Caki2 (cell line): ENCODE data around the gene TXNDC11. TPM values are rescaled to one million over a fixed set of nuclear protein-coding genes. Genes with fewer than 3 reads are reported as not detected.

ENCODE experiments used
- DNase-seq: peaks from one replicate; pipeline ENCODE4 v3.0.0-alpha.2; 2015; ENCODE audit warnings: low read depth
- in situ Hi-C: cut with HindIII; loops from 2 replicates; pipeline ENCODE4 v1.10.0; 2016; ENCODE audit warnings: low sequenced_read_pairs, low pct_unique_long_range_greater_than_20kb, mixed read lengths
- total RNA-seq: library from RNA; depleted of rRNA; stranded (reverse); fragments of >200 nt; shearing (Covaris generic); gene quantifications from 2 replicates; pipeline ENCODE4 v1.2.3, GENCODE V29; 2014; ENCODE audit warnings: low replicate concordance

Gene TXNDC11
- total RNA-seq, 1 experiment from 2014 or later, result 48.9 TPM

GRCh38 chr16:11650641-11651591 lies 91.7 kb downstream of the TXNDC11 start:
- DNase-seq, result no peak
- in situ Hi-C loops, result no loop called here

- in situ Hi-C loops, result no loop called here
- DNase-seq, result no peak
These were observed 93.4 kb downstream of the TXNDC11 start for GRCh38 chr16:11649276-11649675.

GRCh38 chr16:11642765-11643116 lies 99.9 kb downstream of the TXNDC11 start:
- in situ Hi-C loops, result no loop called here
- no peak for DNase-seq

GRCh38 chr16:11640987-11641817 lies 101.5 kb downstream of the TXNDC11 start:
- DNase-seq, result peak; percentile 81
- in situ Hi-C loops, result no loop called here

GRCh38 chr16:11639925-11640899 lies 102.4 kb downstream of the TXNDC11 start:
- in situ Hi-C loops, result no loop called here
- peak; percentile 99 for DNase-seq

GRCh38 chr16:11639008-11639562 lies 103.6 kb downstream of the TXNDC11 start:
- in situ Hi-C loops, result no loop called here

GRCh38 chr16:11638140-11638539 lies 104.5 kb downstream of the TXNDC11 start:
- no peak for DNase-seq
- in situ Hi-C loops, result no loop called here

More at GRCh38 chr16:11639008-11639562, 103.6 kb downstream of the TXNDC11 start:
- no peak for DNase-seq

- in situ Hi-C loops, result no loop called here
- DNase-seq, result no peak
These were observed 105.3 kb downstream of the TXNDC11 start for GRCh38 chr16:11637320-11637719.

GRCh38 chr16:11636172-11636721 lies 106.4 kb downstream of the TXNDC11 start:
- in situ Hi-C loops, result no loop called here
- peak; percentile 32 for DNase-seq

GRCh38 chr16:11635679-11636171 lies 106.9 kb downstream of the TXNDC11 start:
- DNase-seq, result no peak
- in situ Hi-C loops, result no loop called here

- in situ Hi-C loops, result no loop called here
These were observed 107.5 kb downstream of the TXNDC11 start for GRCh38 chr16:11635113-11635652.

GRCh38 chr16:11634312-11634711 lies 108.3 kb downstream of the TXNDC11 start:
- in situ Hi-C loops, result no loop called here

More at GRCh38 chr16:11635113-11635652, 107.5 kb downstream of the TXNDC11 start:
- DNase-seq, result no peak

GRCh38 chr16:11633113-11633512 lies 109.5 kb downstream of the TXNDC11 start:
- in situ Hi-C loops, result no loop called here
- DNase-seq, result no peak

More at GRCh38 chr16:11634312-11634711, 108.3 kb downstream of the TXNDC11 start:
- DNase-seq, result no peak

- DNase-seq, result peak; percentile 34
- in situ Hi-C loops, result no loop called here
These were observed 110.2 kb downstream of the TXNDC11 start for GRCh38 chr16:11632455-11632939.

- no peak for DNase-seq
- in situ Hi-C loops, result no loop called here
These were observed 111.4 kb downstream of the TXNDC11 start for GRCh38 chr16:11631214-11631613.

GRCh38 chr16:11630768-11631056 lies 111.9 kb downstream of the TXNDC11 start:
- DNase-seq, result no peak
- in situ Hi-C loops, result no loop called here
